ENCODE results near the gene LRFN2. TPM values are rescaled to one million over a fixed set of nuclear protein-coding genes. Genes with fewer than 3 reads are reported as not detected.

Gene LRFN2
- total and polyA plus RNA-seq, 2 experiments from 2014 or later = 0.29 to 2.5 TPM

DNA sequence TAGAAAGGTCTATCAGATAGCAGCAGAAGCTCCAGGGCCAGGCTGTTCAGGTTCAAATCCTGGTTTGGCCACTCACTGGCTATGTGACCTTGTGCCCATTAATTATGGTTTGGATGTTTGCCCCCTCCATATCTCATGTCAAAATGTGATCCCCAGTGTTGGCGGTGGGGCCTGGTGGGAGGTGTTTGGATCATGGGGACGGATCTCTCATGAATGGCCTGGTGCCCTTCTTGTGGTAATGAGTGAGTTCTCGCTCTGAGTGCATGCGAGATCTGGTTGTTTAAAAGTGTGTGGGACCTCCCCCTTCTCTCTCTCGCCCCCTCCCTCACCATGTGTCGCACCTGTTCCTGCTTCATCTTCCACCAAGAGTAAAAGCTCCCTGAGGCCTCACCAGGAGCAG, 240.9 kb downstream of the LRFN2 start:
- no peaks in the 10 kb centered on the region for H3K9me3 Mint-ChIP-seq
- H3K27ac Mint-ChIP-seq = no peak overlapping the region

DNA sequence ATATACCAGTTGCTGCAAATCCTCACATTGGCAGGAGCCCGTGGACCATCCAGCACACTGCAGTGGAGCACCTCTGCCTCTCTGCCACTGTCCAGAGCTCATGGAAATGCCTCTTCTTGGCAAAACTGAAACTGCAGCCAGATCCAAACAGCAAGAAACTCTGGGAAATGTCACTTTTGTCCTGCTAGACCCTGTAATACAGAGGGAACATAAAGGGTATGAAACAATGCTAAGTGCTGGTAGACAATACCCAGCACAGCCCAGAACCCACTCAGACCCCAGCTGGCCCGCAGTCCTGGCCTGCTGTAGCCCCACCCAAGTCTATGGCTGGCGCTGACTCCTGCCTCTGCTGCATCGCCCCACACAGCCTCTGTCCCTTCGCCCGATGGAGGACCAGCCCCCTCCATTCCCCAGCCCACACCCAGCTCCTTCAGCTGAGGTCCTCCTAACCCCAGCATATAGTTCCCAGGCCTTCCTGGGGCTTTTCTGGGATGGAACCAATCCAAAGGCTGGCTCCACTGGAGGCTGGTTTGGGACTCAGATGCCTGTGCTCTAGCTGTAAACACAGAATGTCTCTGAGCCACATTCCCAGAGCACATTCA, 242.5 kb downstream of the LRFN2 start:
- Mint-ChIP-seq H3K4me3 (no peak overlapping the region), H3K27ac (no peak overlapping the region), H3K9me3 (no peaks in the 10 kb centered on the region), H3K27me3 (ENCODE audit: insufficient read depth, low read depth, poor library complexity) (peaks cover 14% of the 10 kb centered on the region), H3K36me3 (ENCODE audit: low read depth) (no peaks in the 10 kb centered on the region), H3K4me1 (peaks cover 41% of the 10 kb centered on the region)
- ATAC-seq (no peak), DNase-seq (ENCODE audit: low spot score) (no peak)
- peaks cover 48% of the 10 kb centered on the region for H3K4me1 ChIP-seq (ENCODE audit: insufficient read depth)
- H3K4me2 ChIP-seq = peak overlapping the region; percentile 20; the same call in 1 of the 2 replicates
- H4K20me1 ChIP-seq (replicated peaks; ENCODE audit: insufficient read depth) = no peaks in the 10 kb centered on the region
- no peak overlapping the region for H2AFZ ChIP-seq
- no peaks in the 10 kb centered on the region for H3K27me3 ChIP-seq (ENCODE audit: insufficient read depth)
- no peaks in the 10 kb centered on the region for H3K79me2 ChIP-seq (replicated peaks; ENCODE audit: insufficient read depth)
- no peaks in the 10 kb centered on the region for H3K36me3 ChIP-seq (ENCODE audit: insufficient read depth)
- no peaks in the 10 kb centered on the region for H3F3A ChIP-seq (replicated peaks; ENCODE audit: low read depth)
- no peak overlapping the region for H3K4me3 ChIP-seq
- TF ChIP-seq EZH2 (IDR thresholded peaks at IDR 0.05; ENCODE audit: low read depth, unreplicated experiment) (no peak), POLR2AphosphoS5 (IDR thresholded peaks at IDR 0.05; ENCODE audit: low read depth) (no peak), ZNF114 (CRISPR knock-in tag; IDR thresholded peaks at IDR 0.05) (no peak), CREB1 (CRISPR knock-in tag; IDR thresholded peaks at IDR 0.05; ENCODE audit: low read depth) (no peak), EZH2phosphoT487 (IDR thresholded peaks at IDR 0.05; ENCODE audit: unreplicated experiment) (no peak)
- TF ChIP-seq, protein P1, sequence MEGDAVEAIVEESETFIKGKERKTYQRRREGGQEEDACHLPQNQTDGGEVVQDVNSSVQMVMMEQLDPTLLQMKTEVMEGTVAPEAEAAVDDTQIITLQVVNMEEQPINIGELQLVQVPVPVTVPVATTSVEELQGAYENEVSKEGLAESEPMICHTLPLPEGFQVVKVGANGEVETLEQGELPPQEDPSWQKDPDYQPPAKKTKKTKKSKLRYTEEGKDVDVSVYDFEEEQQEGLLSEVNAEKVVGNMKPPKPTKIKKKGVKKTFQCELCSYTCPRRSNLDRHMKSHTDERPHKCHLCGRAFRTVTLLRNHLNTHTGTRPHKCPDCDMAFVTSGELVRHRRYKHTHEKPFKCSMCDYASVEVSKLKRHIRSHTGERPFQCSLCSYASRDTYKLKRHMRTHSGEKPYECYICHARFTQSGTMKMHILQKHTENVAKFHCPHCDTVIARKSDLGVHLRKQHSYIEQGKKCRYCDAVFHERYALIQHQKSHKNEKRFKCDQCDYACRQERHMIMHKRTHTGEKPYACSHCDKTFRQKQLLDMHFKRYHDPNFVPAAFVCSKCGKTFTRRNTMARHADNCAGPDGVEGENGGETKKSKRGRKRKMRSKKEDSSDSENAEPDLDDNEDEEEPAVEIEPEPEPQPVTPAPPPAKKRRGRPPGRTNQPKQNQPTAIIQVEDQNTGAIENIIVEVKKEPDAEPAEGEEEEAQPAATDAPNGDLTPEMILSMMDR (conservative IDR thresholded peaks at IDR 0.05; ENCODE audit: low read depth in 2 of 2) = no peak
- TF ChIP-seq, protein P2, sequence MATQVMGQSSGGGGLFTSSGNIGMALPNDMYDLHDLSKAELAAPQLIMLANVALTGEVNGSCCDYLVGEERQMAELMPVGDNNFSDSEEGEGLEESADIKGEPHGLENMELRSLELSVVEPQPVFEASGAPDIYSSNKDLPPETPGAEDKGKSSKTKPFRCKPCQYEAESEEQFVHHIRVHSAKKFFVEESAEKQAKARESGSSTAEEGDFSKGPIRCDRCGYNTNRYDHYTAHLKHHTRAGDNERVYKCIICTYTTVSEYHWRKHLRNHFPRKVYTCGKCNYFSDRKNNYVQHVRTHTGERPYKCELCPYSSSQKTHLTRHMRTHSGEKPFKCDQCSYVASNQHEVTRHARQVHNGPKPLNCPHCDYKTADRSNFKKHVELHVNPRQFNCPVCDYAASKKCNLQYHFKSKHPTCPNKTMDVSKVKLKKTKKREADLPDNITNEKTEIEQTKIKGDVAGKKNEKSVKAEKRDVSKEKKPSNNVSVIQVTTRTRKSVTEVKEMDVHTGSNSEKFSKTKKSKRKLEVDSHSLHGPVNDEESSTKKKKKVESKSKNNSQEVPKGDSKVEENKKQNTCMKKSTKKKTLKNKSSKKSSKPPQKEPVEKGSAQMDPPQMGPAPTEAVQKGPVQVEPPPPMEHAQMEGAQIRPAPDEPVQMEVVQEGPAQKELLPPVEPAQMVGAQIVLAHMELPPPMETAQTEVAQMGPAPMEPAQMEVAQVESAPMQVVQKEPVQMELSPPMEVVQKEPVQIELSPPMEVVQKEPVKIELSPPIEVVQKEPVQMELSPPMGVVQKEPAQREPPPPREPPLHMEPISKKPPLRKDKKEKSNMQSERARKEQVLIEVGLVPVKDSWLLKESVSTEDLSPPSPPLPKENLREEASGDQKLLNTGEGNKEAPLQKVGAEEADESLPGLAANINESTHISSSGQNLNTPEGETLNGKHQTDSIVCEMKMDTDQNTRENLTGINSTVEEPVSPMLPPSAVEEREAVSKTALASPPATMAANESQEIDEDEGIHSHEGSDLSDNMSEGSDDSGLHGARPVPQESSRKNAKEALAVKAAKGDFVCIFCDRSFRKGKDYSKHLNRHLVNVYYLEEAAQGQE (IDR thresholded peaks at IDR 0.05; ENCODE audit: unreplicated experiment) = no peak
- H3K27ac ChIP-seq (ENCODE audit: low read depth) = no peak overlapping the region
- 0 out of 2 replicates have a peak, but pooled peaks cover 4% of the 10 kb centered on the region for H3K9me2 ChIP-seq (ENCODE audit: insufficient read depth)

More for the DNA sequence above, 240.9 kb downstream of the LRFN2 start:
- H3K27ac ChIP-seq (ENCODE audit: low read depth) = no peak overlapping the region
- no peaks in the 10 kb centered on the region for H3K36me3 ChIP-seq (ENCODE audit: insufficient read depth)
- H2AFZ ChIP-seq = no peak overlapping the region
- H3K79me2 ChIP-seq (replicated peaks; ENCODE audit: insufficient read depth) = no peaks in the 10 kb centered on the region
- no peaks in the 10 kb centered on the region for H3K36me3 Mint-ChIP-seq (ENCODE audit: low read depth)
- H3K4me1 ChIP-seq (ENCODE audit: insufficient read depth) = peaks cover 49% of the 10 kb centered on the region
- peaks cover 10% of the 10 kb centered on the region for H3K27me3 Mint-ChIP-seq (ENCODE audit: insufficient read depth, low read depth, poor library complexity)
- no peak overlapping the region for H3K4me2 ChIP-seq
- DNase-seq (ENCODE audit: low spot score) = no peak
- no peaks in the 10 kb centered on the region for H3F3A ChIP-seq (replicated peaks; ENCODE audit: low read depth)
- no peaks in the 10 kb centered on the region for H4K20me1 ChIP-seq (replicated peaks; ENCODE audit: insufficient read depth)
- TF ChIP-seq EZH2phosphoT487 (IDR thresholded peaks at IDR 0.05; ENCODE audit: unreplicated experiment) = no peak
- TF ChIP-seq NANOG (IDR thresholded peaks at IDR 0.05; ENCODE audit: borderline replicate concordance) = no peak
- TF ChIP-seq POLR2AphosphoS5 (IDR thresholded peaks at IDR 0.05; ENCODE audit: low read depth) = no peak
- no peak for TF ChIP-seq JUNB (IDR thresholded peaks at IDR 0.05; ENCODE audit: unreplicated experiment)
- no peak for TF ChIP-seq ZNF114 (CRISPR knock-in tag; IDR thresholded peaks at IDR 0.05)
- TF ChIP-seq, protein P1 (conservative IDR thresholded peaks at IDR 0.05; ENCODE audit: low read depth in 2 of 2) = no peak
- TF ChIP-seq STAT1 (IDR thresholded peaks at IDR 0.05; ENCODE audit: unreplicated experiment) = no peak
- no peak for TF ChIP-seq EZH2 (IDR thresholded peaks at IDR 0.05; ENCODE audit: low read depth, unreplicated experiment)
- H3K9me2 ChIP-seq (ENCODE audit: insufficient read depth) = 0 out of 2 replicates have a peak, but pooled peaks cover 4% of the 10 kb centered on the region
- H3K4me1 Mint-ChIP-seq = peaks cover 41% of the 10 kb centered on the region
- no peak overlapping the region for H3K4me3 Mint-ChIP-seq
- no peak overlapping the region for H3K4me3 ChIP-seq
- no peak for ATAC-seq
- no peaks in the 10 kb centered on the region for H3K27me3 ChIP-seq (ENCODE audit: insufficient read depth)

Data from GM23338 (cell line).